ENCODE results near the gene SPSB2.

The SPSB2 gene

DNA sequence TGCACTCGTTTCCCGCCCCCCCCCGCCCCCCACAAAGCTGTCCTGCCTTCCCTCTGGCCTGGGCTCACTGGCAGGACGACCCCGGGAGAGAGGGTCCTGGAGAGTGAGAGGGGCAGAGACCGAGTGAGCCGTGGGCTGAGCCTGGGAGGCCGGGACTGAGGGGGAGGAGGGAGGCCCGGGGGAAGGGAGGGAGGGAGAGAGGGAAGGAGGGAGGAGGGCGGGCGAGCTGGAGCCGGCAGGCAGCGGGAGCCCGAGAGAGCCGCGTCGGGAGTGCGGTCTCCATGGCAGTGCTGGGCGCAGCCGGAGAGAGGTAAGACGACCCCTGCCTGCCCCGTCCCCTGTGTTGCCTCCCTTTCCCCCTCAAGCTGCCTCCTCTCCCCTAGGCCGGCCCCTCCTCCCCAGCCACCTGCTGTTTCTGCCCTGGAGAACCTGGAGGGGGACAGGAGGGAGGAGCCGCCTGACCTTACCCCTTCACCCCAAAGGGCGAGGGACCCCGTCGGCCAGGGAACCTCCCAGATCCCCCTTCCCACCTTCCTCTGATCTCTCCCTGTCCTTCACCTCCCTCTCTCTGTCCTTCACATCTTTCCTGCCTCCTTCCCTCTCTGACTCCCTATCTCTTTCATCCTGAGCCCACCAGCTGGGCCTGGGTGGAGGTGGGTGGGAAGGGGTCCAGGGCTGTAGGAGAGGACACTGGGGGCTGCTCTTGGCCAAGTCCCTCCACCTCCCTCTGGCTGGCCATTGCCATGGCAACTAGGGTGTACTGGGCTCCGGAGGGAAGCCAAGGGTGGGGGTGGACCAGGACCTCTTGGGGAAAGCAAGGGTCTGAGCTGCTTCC, 51.3 kb downstream of the SPSB2 start, which contains the start of gene GPR162:
TSS of gene GPR162 (plus strand) at position 231 of the 835 bp plus-strand sequence. CDS start 2,078 bp downstream, outside the sequence.
- no peak for DNase-seq (ENCODE audit: low read depth in 2 of 2, low spot score in 1 of 2)
